Transverse colon (tissue), 4 donors: Measurements from ENCODE around the gene RAB3A. TPM values are rescaled to one million over a fixed set of nuclear protein-coding genes. Genes with fewer than 3 reads are reported as not detected.
A peak's percentile ranks its signal among the peaks of the same experiment; 100 is the strongest.

Experiments
- DNase-seq: peaks from one replicate; pipeline ENCODE4 v3.0.0-alpha.2; 2019
- H3K27ac ChIP-seq, 4 donors: fragments of 200-600 bp; sonication (generic); 2 replicates each; pipeline ENCODE4 v1.5.1; 2016 to 2018; ENCODE audit warnings: inconsistent platforms in 4 of 4
- H3K27me3 ChIP-seq: fragments of 200-600 bp; sonication (generic); 2 replicates; pipeline ENCODE4 v1.5.1; 2017; ENCODE audit warnings: inconsistent platforms
- H3K36me3 ChIP-seq, 4 donors: fragments of 200-600 bp; sonication (generic); 2 replicates each; pipeline ENCODE4 v1.5.1; 2017 to 2019; ENCODE audit warnings: inconsistent platforms in 4 of 4
- H3K4me1 ChIP-seq, 4 donors: fragments of 200-600 bp; sonication (generic); 2 replicates each; pipeline ENCODE4 v1.5.1; 2017 to 2020; ENCODE audit warnings: inconsistent platforms in 4 of 4
- H3K4me3 ChIP-seq, 4 donors: fragments of 200-600 bp; sonication (generic); 1 replicate in 1 of 4; 2 replicates in 3 of 4; pipeline versions ENCODE4 v1.5.1 to v1.6.1; 2017 to 2019; ENCODE audit warnings: inconsistent platforms in 4 of 4
- H3K9me3 ChIP-seq, 2 donors: fragments of 200-600 bp; sonication (generic); 2 replicates each; pipeline ENCODE4 v1.5.1; 2017 to 2019; ENCODE audit warnings: inconsistent platforms in 2 of 2
- EP300 ChIP-seq: sonication (generic); formaldehyde crosslinking; IDR thresholded peaks from one replicate; pipeline ENCODE4 v1.6.1; 2017; ENCODE audit warnings: antibody characterized with exemption, low read depth
- POLR2A ChIP-seq: fragments of 450-650 bp; IDR thresholded peaks from one replicate; pipeline ENCODE4 v1.6.1; 2016; ENCODE audit warnings: antibody characterized with exemption, mild to moderate bottlenecking, moderate library complexity
- POLR2AphosphoS5 ChIP-seq, 3 donors: sonication (generic); formaldehyde crosslinking; IDR thresholded peaks; one replicate each; pipeline ENCODE4 v1.6.1; 2016; ENCODE audit warnings: antibody characterized with exemption in 3 of 3
- WGBS, 2 donors: methylation state at CpG; one replicate each; pipeline ENCODE4 v1.1.5; 2018; ENCODE audit warnings: low coverage in 1 of 2; 5-methylcytosine and 5-hydroxymethylcytosine counted together
- in situ Hi-C, 4 donors: fragments of 200-750 bp; cut with MboI; loops; one replicate each; pipeline versions ENCODE4 v1.15.0 to v1.15.1; 2017; ENCODE audit warnings: low sequenced_read_pairs in 3 of 4, low pct_ligation_motif_present in 1 of 4, low pct_unique_long_range_greater_than_20kb in 1 of 4
- intact Hi-C: fragments of 100-400 bp; cut with DNase I; formaldehyde crosslinking; loops from one replicate; pipeline ENCODE4 v1.15.1; 2023; ENCODE audit warnings: low total_unique reads
- total RNA-seq, 4 donors: library from RNA; depleted of rRNA; stranded (reverse); fragments of >200 nt; gene quantifications; one replicate each; pipeline ENCODE4 v1.1.0, GENCODE V29; 2016
- TF ChIP-seq, protein P1 (sequence below), 5 experiments: fragments of 200-600 bp in 3 of 5; fragments of 450-650 bp in 2 of 5; sonication (generic) in 3 of 5; IDR thresholded peaks; 1 replicate in 2 of 5; 2 replicates in 3 of 5; pipeline ENCODE4 v1.5.1; 2016 to 2017; ENCODE audit warnings: antibody characterized with exemption in 5 of 5, inconsistent platforms in 3 of 5, mild to moderate bottlenecking in 2 of 5, moderate library complexity in 1 of 5

Gene RAB3A, protein sequence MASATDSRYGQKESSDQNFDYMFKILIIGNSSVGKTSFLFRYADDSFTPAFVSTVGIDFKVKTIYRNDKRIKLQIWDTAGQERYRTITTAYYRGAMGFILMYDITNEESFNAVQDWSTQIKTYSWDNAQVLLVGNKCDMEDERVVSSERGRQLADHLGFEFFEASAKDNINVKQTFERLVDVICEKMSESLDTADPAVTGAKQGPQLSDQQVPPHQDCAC
- total RNA-seq = 1 to 10 TPM in 3 of 4 donors, not detected in 1; 2.2 to 8.6 (median 3.8) TPM

DNA sequence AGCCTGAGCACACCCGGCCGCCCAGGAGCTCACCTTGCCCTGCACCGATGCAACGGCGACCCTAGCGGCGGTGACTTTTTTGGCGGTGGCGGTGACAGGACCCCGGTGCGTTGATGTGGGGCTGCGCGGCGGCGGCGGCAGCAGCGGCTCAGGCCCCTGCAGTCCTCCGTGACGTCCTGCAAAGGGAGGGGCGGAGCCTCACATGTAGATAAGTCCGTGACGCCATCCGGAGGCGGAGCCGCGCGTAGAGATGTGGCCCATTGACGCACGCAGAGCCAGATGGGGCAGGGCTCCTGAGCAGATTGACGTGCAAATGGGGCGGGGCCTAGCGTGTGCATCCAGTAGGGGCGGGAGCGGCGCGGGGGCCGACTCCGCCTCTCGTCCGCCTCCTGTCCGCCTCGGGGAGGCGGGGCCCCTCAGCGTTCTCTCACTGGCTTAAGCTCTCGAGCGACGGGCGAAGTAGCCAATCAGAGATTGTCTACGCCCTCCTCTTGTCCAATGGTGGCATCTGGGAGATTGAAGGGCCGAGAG, at the start of gene RAB3A:
Gene RAB3A (minus strand): TSS at position 180 of the 531 bp plus-strand sequence. CDS start 1,302 bp downstream, outside the sequence.
- in situ Hi-C loops = loop anchor here in 1 of 4 donors (25.0 kb wide), 1 partner anchor 133 kb away; the partner anchor contains the start of gene PGPEP1
- WGBS, 2 donors = 0% methylated on average over 50 of the region's 50 CpGs; no CpG with 5 or more reads in 1 of the 2 donors
- H3K27ac ChIP-seq = peak within 1 kb of the TSS; percentile 90 to 99 (median 96)
- H3K4me1 ChIP-seq = peaks cover 0 to 27% (median 23%) of the 10 kb centered on the region in 4 donors
- H3K4me3 ChIP-seq = peak within 1 kb of the TSS; percentile 66 to 83 (median 75)
- TF ChIP-seq POLR2A (peak; percentile 79), POLR2AphosphoS5 (IDR thresholded peaks at IDR 0.05) (peak; percentile 87 to 96 (median 90)), EP300 (peak; percentile 90)
- TF ChIP-seq, protein P1, sequence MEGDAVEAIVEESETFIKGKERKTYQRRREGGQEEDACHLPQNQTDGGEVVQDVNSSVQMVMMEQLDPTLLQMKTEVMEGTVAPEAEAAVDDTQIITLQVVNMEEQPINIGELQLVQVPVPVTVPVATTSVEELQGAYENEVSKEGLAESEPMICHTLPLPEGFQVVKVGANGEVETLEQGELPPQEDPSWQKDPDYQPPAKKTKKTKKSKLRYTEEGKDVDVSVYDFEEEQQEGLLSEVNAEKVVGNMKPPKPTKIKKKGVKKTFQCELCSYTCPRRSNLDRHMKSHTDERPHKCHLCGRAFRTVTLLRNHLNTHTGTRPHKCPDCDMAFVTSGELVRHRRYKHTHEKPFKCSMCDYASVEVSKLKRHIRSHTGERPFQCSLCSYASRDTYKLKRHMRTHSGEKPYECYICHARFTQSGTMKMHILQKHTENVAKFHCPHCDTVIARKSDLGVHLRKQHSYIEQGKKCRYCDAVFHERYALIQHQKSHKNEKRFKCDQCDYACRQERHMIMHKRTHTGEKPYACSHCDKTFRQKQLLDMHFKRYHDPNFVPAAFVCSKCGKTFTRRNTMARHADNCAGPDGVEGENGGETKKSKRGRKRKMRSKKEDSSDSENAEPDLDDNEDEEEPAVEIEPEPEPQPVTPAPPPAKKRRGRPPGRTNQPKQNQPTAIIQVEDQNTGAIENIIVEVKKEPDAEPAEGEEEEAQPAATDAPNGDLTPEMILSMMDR (IDR thresholded peaks at IDR 0.05) = peak in 2 of 5 experiments; percentile 12 to 35
- no peaks in the 10 kb centered on the region for H3K36me3 ChIP-seq
- intact Hi-C loops = loop anchor here (10.0 kb wide), 1 partner anchor 211 kb away; the partner anchor contains the start of gene SSBP4
- no peaks in the 10 kb centered on the region for H3K9me3 ChIP-seq
- H3K27me3 ChIP-seq = peaks cover 9% of the 10 kb centered on the region
- DNase-seq = peak; percentile 100

DNA sequence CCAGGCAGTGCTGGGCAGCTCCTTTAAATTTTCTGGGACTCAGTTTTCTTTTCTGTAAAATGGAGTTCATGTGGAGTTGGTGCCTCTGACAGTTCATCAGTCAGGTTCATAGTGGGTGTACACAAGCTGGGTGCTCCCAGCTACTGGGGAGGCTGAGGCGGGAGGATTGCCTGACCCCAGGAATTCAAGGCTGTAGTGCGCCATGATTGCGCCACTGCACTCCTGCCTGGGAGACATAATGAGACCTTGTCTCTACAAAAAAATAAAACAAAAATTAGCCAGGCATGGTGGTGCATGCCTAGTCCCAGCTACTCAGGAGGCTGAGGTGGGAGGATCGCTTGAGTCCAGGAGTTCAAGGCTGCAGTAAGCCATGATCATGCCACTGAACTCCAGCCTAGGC, 49.3 kb upstream of the RAB3A start:
- TF ChIP-seq POLR2A (no peak), POLR2AphosphoS5 (IDR thresholded peaks at IDR 0.05) (no peak), EP300 (no peak)
- TF ChIP-seq, protein P1 (IDR thresholded peaks at IDR 0.05) = no peak
- H3K9me3 ChIP-seq = no peaks in the 10 kb centered on the region
- DNase-seq = no peak
- in situ Hi-C loops = loop anchor here in 1 of 4 donors (25.0 kb wide), 1 partner anchor 159 kb away; the partner anchor contains the start of gene SSBP4
- no peak overlapping the region for H3K4me3 ChIP-seq
- 72 to 91% methylated on average over 3 to 4 of the region's 4 CpGs for WGBS, 2 donors
- peaks cover 8% of the 10 kb centered on the region for H3K27me3 ChIP-seq
- H3K27ac ChIP-seq = peak overlapping the region; percentile 58 to 79 (median 70)
- H3K4me1 ChIP-seq = peaks cover 0 to 29% (median 10%) of the 10 kb centered on the region in 4 donors
- intact Hi-C loops = loop anchor here (5.0 kb wide), 1 partner anchor 141 kb away; no protein-coding TSS in a partner anchor
- H3K36me3 ChIP-seq = no peaks in the 10 kb centered on the region

DNA sequence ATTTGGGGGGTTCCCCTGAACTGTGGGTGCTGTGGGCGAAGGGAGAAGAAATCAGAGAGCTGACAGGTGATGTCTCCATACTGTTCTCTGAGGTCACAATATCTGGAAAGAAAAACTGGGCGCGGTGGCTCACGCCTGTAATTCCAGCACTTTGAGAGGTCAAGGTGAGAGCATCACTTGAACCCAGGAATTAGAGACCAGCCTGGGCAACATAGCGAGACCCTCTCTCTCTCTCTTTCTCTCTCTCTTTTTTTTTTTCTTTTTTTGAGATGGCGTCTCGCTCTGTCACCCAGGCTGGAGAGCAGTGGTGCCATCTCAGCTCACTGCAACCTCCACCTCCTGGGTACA, 48.5 kb upstream of the RAB3A start:
- peaks cover 8% of the 10 kb centered on the region for H3K27me3 ChIP-seq
- H3K4me1 ChIP-seq = peaks cover 0 to 29% (median 10%) of the 10 kb centered on the region in 4 donors
- H3K27ac ChIP-seq = no peak overlapping the region
- no peak overlapping the region for H3K4me3 ChIP-seq
- intact Hi-C loops = loop anchor here (5.0 kb wide), 1 partner anchor 140 kb away; no protein-coding TSS in a partner anchor
- H3K36me3 ChIP-seq = no peaks in the 10 kb centered on the region
- TF ChIP-seq POLR2A (no peak), POLR2AphosphoS5 (IDR thresholded peaks at IDR 0.05) (no peak), EP300 (no peak)
- TF ChIP-seq, protein P1 (IDR thresholded peaks at IDR 0.05) = no peak
- DNase-seq = no peak
- no peaks in the 10 kb centered on the region for H3K9me3 ChIP-seq
- WGBS, 2 donors = 68 to 72% methylated on average over 6 to 7 of the region's 7 CpGs
- in situ Hi-C loops = loop anchor here in 1 of 4 donors (25.0 kb wide), 1 partner anchor 160 kb away; the partner anchor contains the start of gene SSBP4
